OCI-LY7 (cell line): ENCODE results near the gene OPRPN. TPM values are rescaled to one million over a fixed set of nuclear protein-coding genes. Genes with fewer than 3 reads are reported as not detected.

Experiments used
- BruUV-seq: library from RNA; stranded (reverse); fragments of 400-500 nt; replicated peaks from 2 replicates; lab custom pipeline; 2021; lab: Mats Ljungman, UMichigan
- CTCF ChIA-PET: fragments of 300-600 bp; sonication (Branson Sonifier 250); formaldehyde crosslinking; loops from one replicate; lab custom pipeline; 2022; ENCODE audit warnings: antibody characterized with exemption; ENCODE audit not compliant: unreplicated experiment; lab: Charles Lee
- POLR2A ChIA-PET: fragments of 300-600 bp; sonication (Branson Sonifier 250); formaldehyde crosslinking; loops from one replicate; lab custom pipeline; 2022; ENCODE audit warnings: antibody characterized with exemption; lab: Charles Lee
- DNase-seq: peaks from one replicate; pipeline ENCODE4 v3.0.0-alpha.2; 2015; ENCODE audit warnings: low spot score
- H2AFZ ChIP-seq: fragments of 200-600 bp; sonication (generic), shearing (Covaris generic); 2 replicates; pipeline ENCODE4 v1.6.1; 2014; ENCODE audit warnings: mild to moderate bottlenecking, antibody characterized with exemption, low read length, moderate library complexity
- H3K27ac ChIP-seq: fragments of 200-600 bp; sonication (generic); 2 replicates; pipeline ENCODE4 v1.5.1; 2014; ENCODE audit warnings: mixed run types, low read depth, mild to moderate bottlenecking, moderate library complexity, low read length, inconsistent platforms; ENCODE audit not compliant: poor library complexity, severe bottlenecking
- H3K36me3 ChIP-seq: fragments of 200-600 bp; sonication (generic); 2 replicates; pipeline ENCODE4 v1.6.1; 2014; ENCODE audit warnings: mild to moderate bottlenecking, antibody characterized with exemption, low read length, moderate library complexity, mixed read lengths; ENCODE audit not compliant: insufficient read depth
- H3K4me1 ChIP-seq: fragments of 200-600 bp; sonication (generic); 2 replicates; pipeline ENCODE4 v1.5.1; 2014; ENCODE audit warnings: mild to moderate bottlenecking, low read length; ENCODE audit not compliant: insufficient read depth, poor library complexity, severe bottlenecking
- H3K4me2 ChIP-seq: fragments of 200-600 bp; sonication (generic); 2 replicates; pipeline ENCODE4 v1.6.1; 2014; ENCODE audit warnings: mild to moderate bottlenecking, low read length
- H3K4me3 ChIP-seq: fragments of 200-600 bp; sonication (generic); 2 replicates; pipeline ENCODE4 v1.5.1; 2014; ENCODE audit warnings: mild to moderate bottlenecking, low read depth, low read length; ENCODE audit not compliant: poor library complexity, severe bottlenecking
- H3K79me2 ChIP-seq: fragments of 200-600 bp; sonication (generic); 2 replicates; pipeline ENCODE4 v1.6.1; 2016; ENCODE audit warnings: low read depth, mild to moderate bottlenecking, low read length, moderate library complexity, mixed read lengths; ENCODE audit not compliant: insufficient read depth
- H3K9me2 ChIP-seq: fragments of 200-600 bp; sonication (generic); 2 replicates; pipeline ENCODE4 v1.6.1; 2016; ENCODE audit warnings: mild to moderate bottlenecking, low read length, mixed read lengths; ENCODE audit not compliant: insufficient read depth
- H3K9me3 ChIP-seq: fragments of 200-600 bp; sonication (generic); 2 replicates; pipeline ENCODE4 v1.6.1; 2014; ENCODE audit warnings: mild to moderate bottlenecking, mixed run types, low read length, mixed read lengths
- H4K20me1 ChIP-seq: fragments of 200-600 bp; sonication (generic); 2 replicates; pipeline ENCODE4 v1.6.1; 2014; ENCODE audit warnings: mild to moderate bottlenecking, antibody characterized with exemption, low read length, moderate library complexity, mixed read lengths; ENCODE audit not compliant: insufficient read depth
- CTCF ChIP-seq: fragments of 200-600 bp; sonication (generic); conservative IDR thresholded peaks from 2 replicates; pipeline ENCODE4 v1.5.1; 2014; ENCODE audit warnings: mild to moderate bottlenecking, antibody characterized with exemption, low read length, moderate library complexity, mixed read lengths
- EZH2phosphoT487 ChIP-seq: fragments of 200-600 bp; sonication (generic); IDR thresholded peaks from 2 replicates; pipeline ENCODE4 v1.6.1; 2018; ENCODE audit warnings: low read depth, borderline replicate concordance, mild to moderate bottlenecking, mixed run types, antibody characterized with exemption, low read length, moderate library complexity, mixed read lengths
- intact Hi-C: fragments of 100-400 bp; cut with micrococcal nuclease; formaldehyde crosslinking; loops from one replicate; pipeline ENCODE4 v1.10.0; 2022; ENCODE audit not compliant: unreplicated experiment
- total RNA-seq, 2 experiments: library from RNA; depleted of rRNA in 1 of 2; stranded (reverse); fragments of >200 nt in 1 of 2; shearing (Covaris generic) in 1 of 2; gene quantifications; 2 replicates each; pipeline ENCODE4 v1.2.3, GENCODE V29; 2014 to 2022

OPRPN gene
- total RNA-seq, 2 experiments from 2014 or later, result not detected

- no TSS peak for BruUV-seq
- Histone ChIP-seq H3K27ac (no peak overlapping the region), H2AFZ (no peak overlapping the region), H4K20me1 (no peaks in the 10 kb centered on the region), H3K9me2 (no peaks in the 10 kb centered on the region), H3K4me1 (no peaks in the 10 kb centered on the region), H3K4me2 (no peak overlapping the region), H3K36me3 (no peaks in the 10 kb centered on the region), H3K4me3 (no peak overlapping the region), H3K79me2 (no peaks in the 10 kb centered on the region), H3K9me3 (no peaks in the 10 kb centered on the region)
- no peak for DNase-seq
- intact Hi-C loops, result no loop called here
- no peak for TF ChIP-seq CTCF
- TF ChIP-seq EZH2phosphoT487, result no peak
- CTCF ChIA-PET, result no interaction called here
- POLR2A ChIA-PET, result interaction anchor here (0.7 kb wide), 1 partner anchor 21 kb away, joined by 3 read pairs; no protein-coding TSS in a partner anchor
Measured at GRCh38 chr4:70365479-70365878, 32.3 kb upstream of the OPRPN start.

- no peak for TF ChIP-seq EZH2phosphoT487
- TF ChIP-seq CTCF, result no peak
- H3K9me2 ChIP-seq, result no peaks in the 10 kb centered on the region
- no peak overlapping the region for H3K4me3 ChIP-seq
- intact Hi-C loops, result no loop called here
- H3K9me3 ChIP-seq, result no peaks in the 10 kb centered on the region
- POLR2A ChIA-PET, result interaction anchor here (1.4 kb wide), 1 partner anchor 10 kb away, joined by 5 read pairs; no protein-coding TSS in a partner anchor
- CTCF ChIA-PET, result no interaction called here
- no TSS peak for BruUV-seq
- no peak overlapping the region for H3K4me2 ChIP-seq
- no peak for DNase-seq
- H2AFZ ChIP-seq, result no peak overlapping the region
- no peaks in the 10 kb centered on the region for H3K36me3 ChIP-seq
- H3K4me1 ChIP-seq, result no peaks in the 10 kb centered on the region
- H3K79me2 ChIP-seq, result no peaks in the 10 kb centered on the region
- no peak overlapping the region for H3K27ac ChIP-seq
- H4K20me1 ChIP-seq, result no peaks in the 10 kb centered on the region
Measured at GRCh38 chr4:70367813-70368212, 29.9 kb upstream of the OPRPN start.

- Histone ChIP-seq H3K4me1 (no peaks in the 10 kb centered on the region), H3K4me3 (no peak overlapping the region), H3K4me2 (no peak overlapping the region), H3K36me3 (no peaks in the 10 kb centered on the region), H3K79me2 (no peaks in the 10 kb centered on the region), H2AFZ (no peak overlapping the region), H3K9me3 (no peaks in the 10 kb centered on the region), H3K27ac (no peak overlapping the region), H3K9me2 (no peaks in the 10 kb centered on the region), H4K20me1 (no peaks in the 10 kb centered on the region)
- no TSS peak for BruUV-seq
- POLR2A ChIA-PET, result no interaction called here
- CTCF ChIA-PET, result no interaction called here
- TF ChIP-seq EZH2phosphoT487 (no peak), CTCF (no peak)
- intact Hi-C loops, result no loop called here
- DNase-seq, result no peak
Measured at GRCh38 chr4:70371987-70372386, 25.8 kb upstream of the OPRPN start.
